Prostate gland (tissue), 2 donors: ENCODE results near the gene TMEM263. TPM values are rescaled to one million over a fixed set of nuclear protein-coding genes. Genes with fewer than 3 reads are reported as not detected.

Source experiments
- total RNA-seq, 2 donors: library from RNA; depleted of rRNA; stranded (reverse); fragments of >200 nt; gene quantifications; one replicate each; pipeline ENCODE4 v1.1.0, GENCODE V29; 2016

The TMEM263 gene
- total RNA-seq, 2 donors from 2014 or later = 41.7 to 44.4 TPM

Other genes with a start within 250 kb of the TMEM263 start
- 10 to 100 TPM in 1 of 2 donors, 1 to 10 TPM in 1; 9.2 to 12.4 TPM for gene RIC8B, start 181.2 kb upstream of the TMEM263 start, total RNA-seq
- 10 to 100 TPM; 11.3 to 18.1 TPM for gene MTERF2, start 31.2 kb downstream of the TMEM263 start, total RNA-seq
- 10 to 100 TPM; 15.7 to 35.2 TPM for gene CRY1, start 137.6 kb downstream of the TMEM263 start, total RNA-seq